GM10248 (cell line): ENCODE data around the gene AIDA.

Source experiments
- CTCF ChIA-PET: fragments of 300-600 bp; sonication (Branson Sonifier 250); formaldehyde crosslinking; extraction: SDS; loops from one replicate; lab custom pipeline; 2021; ENCODE audit warnings: antibody characterized with exemption; lab: Yijun Ruan, JAX
- POLR2A ChIA-PET: fragments of 350-650 bp; sonication (Branson Sonifier 250); formaldehyde crosslinking; extraction: SDS; loops from one replicate; lab custom pipeline; 2020; ENCODE audit warnings: antibody characterized with exemption; lab: Yijun Ruan, JAX
- DNase-seq: peaks from one replicate; pipeline ENCODE4 v3.0.0; 2012; ENCODE audit errors: extremely low spot score
- CTCF ChIP-seq: IDR thresholded peaks from 2 replicates; pipeline ENCODE4 v1.5.1; 2012; ENCODE audit warnings: mild to moderate bottlenecking, low read depth; ENCODE audit errors: extremely low read depth, missing control alignments, control extremely low read depth

AIDA gene, protein sequence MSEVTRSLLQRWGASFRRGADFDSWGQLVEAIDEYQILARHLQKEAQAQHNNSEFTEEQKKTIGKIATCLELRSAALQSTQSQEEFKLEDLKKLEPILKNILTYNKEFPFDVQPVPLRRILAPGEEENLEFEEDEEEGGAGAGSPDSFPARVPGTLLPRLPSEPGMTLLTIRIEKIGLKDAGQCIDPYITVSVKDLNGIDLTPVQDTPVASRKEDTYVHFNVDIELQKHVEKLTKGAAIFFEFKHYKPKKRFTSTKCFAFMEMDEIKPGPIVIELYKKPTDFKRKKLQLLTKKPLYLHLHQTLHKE

DNA sequence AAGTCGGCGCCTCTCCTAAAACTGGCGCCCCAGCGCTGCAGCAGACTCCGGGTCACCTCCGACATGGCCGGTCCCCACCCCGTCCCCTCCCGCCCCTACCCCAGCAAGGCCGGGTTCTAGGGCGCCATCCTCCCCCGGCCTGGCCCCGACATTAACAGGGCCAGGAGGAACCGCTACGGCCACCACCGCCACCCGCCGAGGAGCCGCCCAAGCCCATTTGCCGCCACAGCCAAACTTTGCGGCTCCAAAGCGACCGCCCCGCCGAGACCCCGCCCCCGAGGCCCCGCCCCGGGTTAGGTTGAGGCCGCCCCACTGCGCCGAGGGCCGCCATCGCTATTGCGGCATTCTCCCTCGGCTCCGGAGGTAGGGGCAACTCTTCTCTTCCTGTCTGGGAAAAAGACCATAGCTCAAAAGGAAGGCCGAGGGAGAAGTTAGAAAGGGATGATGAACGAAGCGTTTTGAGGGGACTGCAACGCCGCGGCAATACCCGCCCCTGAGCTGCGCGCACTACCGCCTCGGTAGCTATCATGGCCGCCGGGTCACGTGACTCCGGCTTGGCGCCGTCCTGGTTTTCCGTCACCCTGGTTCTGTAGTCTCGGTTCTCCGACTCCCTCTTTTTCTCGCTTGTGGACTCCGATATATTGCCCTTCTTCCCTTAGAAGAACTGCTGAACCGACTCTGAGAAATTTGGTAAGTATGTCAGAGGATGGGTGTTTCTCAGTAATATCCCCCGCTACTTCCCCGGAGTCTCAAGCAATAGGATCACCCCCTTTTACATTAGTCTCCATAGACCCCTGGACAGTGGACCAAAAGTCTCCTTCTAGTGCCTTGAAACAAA is at the start of gene AIDA, which contains the start of gene BROX:
Gene AIDA (minus strand): TSS at position 239 of the 838 bp plus-strand sequence. CDS start 174 bp downstream, at position 65.
Gene BROX (plus strand): TSS at position 312 of the 838 bp plus-strand sequence. CDS start 3,136 bp downstream, outside the sequence.
- TF ChIP-seq CTCF = no peak
- CTCF ChIA-PET = interaction anchor here (1.5 to 1.7 kb wide), 4 partner anchors 9 to 248 kb away, joined by 3 to 6 read pairs (median 4); no protein-coding TSS in a partner anchor

GRCh38 chr1:222761083-222761482 is 48.8 kb upstream of the AIDA start:
- TF ChIP-seq CTCF = no peak
- CTCF ChIA-PET = no interaction called here
- no peak for DNase-seq
- POLR2A ChIA-PET = no interaction called here

More for the DNA sequence above, at the start of gene AIDA, which contains the start of gene BROX:
- DNase-seq = peak; percentile 94
- POLR2A ChIA-PET = interaction anchor here (1.1 kb wide), 1 partner anchor 68 kb away, joined by 4 read pairs; no protein-coding TSS in a partner anchor

- TF ChIP-seq CTCF = no peak
- no peak for DNase-seq
- POLR2A ChIA-PET = no interaction called here
- CTCF ChIA-PET = interaction anchor here (0.9 to 1.2 kb wide), 4 partner anchors 8 to 374 kb away, joined by 3 read pairs; no protein-coding TSS in a partner anchor
Observed at GRCh38 chr1:222759451-222760035, 47.3 kb upstream of the AIDA start.

DNA sequence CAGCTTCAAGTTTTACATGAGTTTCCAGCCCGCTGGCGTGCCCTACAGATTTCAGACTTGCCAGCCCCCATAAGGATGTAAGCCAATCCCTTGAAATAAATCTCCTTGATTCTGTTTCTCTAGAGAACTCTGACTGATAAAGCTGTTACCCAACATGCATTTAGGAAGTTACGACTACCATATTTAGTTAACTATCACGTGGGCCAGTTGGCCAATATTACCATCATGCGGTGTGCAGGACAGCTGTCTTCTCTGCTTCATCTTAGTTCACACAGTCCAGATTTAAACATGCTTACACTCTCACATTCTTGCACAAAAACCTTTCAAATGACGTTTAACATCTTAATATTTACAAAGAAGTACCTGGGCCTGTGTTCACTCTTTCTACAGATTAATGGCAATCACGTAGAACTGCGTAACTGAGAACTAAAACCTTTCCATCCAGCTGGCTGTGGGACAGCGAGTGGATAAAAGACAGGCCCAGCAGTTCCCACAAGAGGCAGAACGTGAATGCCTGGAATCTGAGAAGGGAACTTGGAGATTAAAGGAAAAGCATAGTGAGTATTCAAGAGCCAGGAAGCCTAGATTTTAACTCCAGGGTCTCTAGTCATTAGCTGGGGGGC is 45.5 kb upstream of the AIDA start:
- no peak for DNase-seq
- CTCF ChIA-PET = interaction anchor here (1.1 kb wide), 1 partner anchor 19 kb away, joined by 3 read pairs; no protein-coding TSS in a partner anchor
- no peak for TF ChIP-seq CTCF
- POLR2A ChIA-PET = no interaction called here

DNA sequence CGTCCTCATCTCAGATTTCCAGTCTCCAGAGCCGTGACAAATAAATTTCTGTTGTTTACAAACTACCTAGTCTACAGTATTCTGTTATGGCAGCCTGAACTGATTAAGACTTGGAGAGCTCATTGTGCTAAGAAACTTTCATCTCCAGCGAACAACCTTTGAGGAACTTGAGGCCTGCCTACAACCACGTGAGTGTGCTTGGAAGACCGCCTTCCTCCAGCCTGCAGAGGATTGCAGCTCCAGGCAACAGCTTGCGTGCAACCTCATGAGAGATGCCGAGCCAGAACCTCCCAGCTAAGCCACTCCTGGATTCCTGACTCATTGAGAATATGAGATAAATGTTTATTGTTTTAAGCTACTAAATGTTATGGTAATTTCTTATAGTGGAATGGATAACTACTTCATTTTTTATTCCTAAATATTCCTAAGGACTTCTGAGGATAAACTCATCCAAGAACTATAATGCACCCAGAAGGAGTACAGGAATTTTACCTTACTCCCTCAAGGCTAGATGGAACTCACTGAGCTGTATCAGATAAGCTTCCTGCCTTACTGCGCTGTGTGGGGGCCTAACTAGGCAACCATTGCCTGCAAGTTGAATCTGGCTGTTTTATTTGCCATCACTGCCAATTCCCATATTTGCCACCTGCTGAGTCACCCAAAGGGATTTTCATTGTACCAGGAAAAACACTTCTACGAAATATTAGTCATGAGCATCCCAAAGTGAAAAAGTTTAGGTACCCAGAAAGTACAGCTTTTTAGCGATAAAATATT is 42.3 kb upstream of the AIDA start:
- CTCF ChIA-PET = interaction anchor here (1.2 kb wide), 1 partner anchor 16 kb away, joined by 3 read pairs; no protein-coding TSS in a partner anchor
- TF ChIP-seq CTCF = no peak
- DNase-seq = no peak
- POLR2A ChIA-PET = no interaction called here
